ENCODE measurements around the gene HYCC1.

The HYCC1 gene

DNA sequence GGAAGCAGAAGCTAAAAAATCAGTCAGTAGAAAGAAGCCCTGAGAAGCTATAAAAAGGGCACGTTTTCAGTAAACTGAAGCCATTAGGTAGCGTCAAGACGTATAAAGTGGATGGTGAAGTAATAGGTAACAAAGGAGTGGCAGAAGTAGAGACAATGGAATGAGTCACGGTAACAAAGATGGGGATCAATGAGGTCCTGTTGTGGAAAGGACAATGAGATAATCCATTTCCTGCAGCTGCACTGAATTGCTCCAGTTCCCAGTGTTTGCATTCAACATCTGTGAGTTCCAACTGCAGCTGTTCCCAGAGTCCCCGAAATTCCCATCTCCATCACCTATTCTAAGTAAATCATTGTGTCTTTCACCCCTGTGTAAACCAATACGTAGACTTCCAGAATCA, 4.8 kb upstream of the HYCC1 start:
- DNase-seq (ENCODE audit: insufficient read length, low spot score) (no peak), FAIRE-seq (peak; percentile 53)

- FAIRE-seq, result peak; percentile 83
- DNase-seq (ENCODE audit: insufficient read length, low spot score), result no peak
These were observed 3.4 kb upstream of the HYCC1 start for GRCh38 chr7:23017309-23017708.

DNA sequence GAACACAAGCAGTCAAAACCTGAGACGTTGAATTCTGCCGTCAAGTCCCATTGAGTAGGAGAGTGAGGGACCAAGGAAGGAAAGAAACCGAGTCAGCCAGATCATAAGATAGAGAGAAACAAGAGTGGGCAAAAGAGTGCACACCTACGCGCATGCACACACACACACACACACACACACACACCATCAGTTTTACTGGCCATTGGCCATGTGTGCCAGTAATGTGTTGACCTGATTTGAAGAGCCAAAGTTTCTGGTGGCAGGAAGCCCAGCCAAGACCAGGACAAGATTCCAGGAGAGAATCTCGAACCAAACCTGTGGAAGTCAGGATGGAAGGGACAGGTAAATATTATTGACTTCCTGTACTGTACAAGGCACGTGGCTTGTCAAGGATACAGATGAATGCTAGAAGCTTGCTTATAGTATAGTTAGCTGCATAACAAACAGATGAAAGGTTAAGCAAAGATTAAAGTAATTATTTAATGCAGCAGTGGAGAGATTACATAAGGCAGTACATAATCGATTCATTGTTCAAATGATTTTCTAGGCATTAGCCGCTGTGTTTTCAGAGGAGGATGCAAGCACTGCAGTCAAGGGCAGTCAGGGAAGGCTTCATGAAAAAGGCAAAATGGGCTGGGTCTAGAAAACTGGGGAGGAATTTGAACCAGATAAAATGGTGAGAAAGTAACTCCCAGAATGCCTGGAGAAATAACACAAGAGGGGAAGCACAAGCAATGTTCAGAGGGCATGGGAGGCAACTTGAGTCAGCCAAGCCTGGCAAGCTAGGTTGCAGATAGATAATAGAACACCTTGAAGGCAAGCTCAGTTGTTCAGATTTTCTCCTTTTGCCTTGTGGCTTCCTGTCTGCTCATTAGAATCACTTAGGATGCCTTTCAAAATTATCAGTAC, 2.7 kb upstream of the HYCC1 start:
- DNase-seq (ENCODE audit: insufficient read length, low spot score), result no peak
- peak; percentile 56 for FAIRE-seq

DNA sequence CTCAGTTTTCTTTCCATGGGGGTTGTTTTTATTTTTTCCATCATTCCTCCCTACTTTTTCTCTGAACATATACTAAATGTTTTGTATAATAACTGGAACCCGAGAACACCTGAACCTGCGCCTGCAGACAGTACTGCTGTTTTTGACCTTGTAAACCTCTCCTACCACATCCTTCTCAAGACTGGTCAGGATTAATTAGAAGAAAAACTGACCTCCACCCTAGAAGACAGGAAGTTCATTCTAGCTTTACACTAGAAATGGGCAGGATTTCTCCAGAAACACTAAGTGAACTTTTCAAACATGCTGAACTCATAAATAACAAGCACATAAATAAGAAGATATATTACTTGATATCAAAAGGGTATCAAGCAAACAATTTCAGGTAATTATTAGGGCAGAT, 751 bp upstream of the HYCC1 start:
- FAIRE-seq, result peak; percentile 31
- DNase-seq (ENCODE audit: insufficient read length, low spot score), result no peak

- FAIRE-seq, result peak; percentile 86
- no peak for DNase-seq (ENCODE audit: insufficient read length, low spot score)
These were observed 819 bp downstream of the HYCC1 start for GRCh38 chr7:23012908-23013714.

DNA sequence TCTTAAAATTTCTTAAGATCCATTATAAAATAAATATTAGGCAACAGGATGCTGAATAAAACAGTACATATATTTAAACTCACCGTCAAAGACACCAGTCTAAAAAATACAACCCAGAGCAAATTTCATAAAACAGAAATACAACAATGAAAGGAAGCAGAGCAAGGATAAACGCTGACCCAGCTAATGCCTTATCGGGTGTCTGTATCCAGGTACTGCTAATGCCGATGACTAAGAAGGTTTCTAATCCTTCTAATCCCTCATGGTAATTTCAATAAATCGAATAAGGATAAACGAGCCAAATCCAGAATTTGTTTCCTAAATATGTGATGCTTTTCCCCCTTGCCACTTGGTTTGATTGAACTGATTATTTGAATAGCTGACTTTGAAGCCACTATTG, 1.7 kb downstream of the HYCC1 start:
- no peak for FAIRE-seq

GRCh38 chr7:23011222-23011924, 2.6 kb downstream of the HYCC1 start:
- DNase-seq (ENCODE audit: insufficient read length, low spot score), result no peak
- FAIRE-seq, result peak; percentile 62

More for the DNA sequence above, 1.7 kb downstream of the HYCC1 start:
- no peak for DNase-seq (ENCODE audit: insufficient read length, low spot score)

DNA sequence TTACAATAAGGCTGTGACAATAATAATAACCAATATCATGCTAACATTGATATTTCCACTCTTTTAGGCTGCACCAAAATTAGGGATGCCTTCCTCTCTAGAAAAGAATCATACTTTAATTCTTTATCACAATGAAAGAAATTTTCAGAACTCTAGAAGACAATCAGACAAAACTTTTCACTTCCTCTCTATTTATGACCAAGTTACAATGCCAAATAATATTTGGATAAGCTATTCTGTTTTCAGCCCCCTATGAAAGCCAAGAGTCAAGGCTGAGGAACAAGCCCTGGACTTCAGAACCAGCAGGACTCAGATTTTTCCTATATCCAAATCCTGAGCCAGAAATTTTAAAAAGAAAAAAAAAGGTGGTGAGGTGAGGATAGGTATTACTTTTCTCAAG, 4.6 kb downstream of the HYCC1 start:
- DNase-seq (ENCODE audit: insufficient read length, low spot score) (no peak), FAIRE-seq (no peak)

DNA sequence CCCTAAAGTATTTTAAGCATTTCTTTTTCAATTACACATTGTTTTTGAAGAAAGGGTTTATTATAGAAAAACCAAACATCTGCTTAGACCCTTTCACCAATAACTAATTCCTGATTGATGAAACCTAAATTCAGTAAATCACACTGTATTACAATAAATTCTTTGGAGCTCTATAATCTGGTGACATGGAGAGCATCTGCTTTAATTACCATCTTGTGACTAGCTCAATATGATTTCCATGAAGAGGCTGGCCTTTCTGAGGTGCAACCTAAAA, 9.7 kb downstream of the HYCC1 start:
- DNase-seq (ENCODE audit: insufficient read length, low spot score) (no peak), FAIRE-seq (no peak)

- peak; percentile 37 for FAIRE-seq
- DNase-seq (ENCODE audit: insufficient read length, low spot score), result no peak
These were observed 10.3 kb downstream of the HYCC1 start for GRCh38 chr7:23003505-23004246.

DNA sequence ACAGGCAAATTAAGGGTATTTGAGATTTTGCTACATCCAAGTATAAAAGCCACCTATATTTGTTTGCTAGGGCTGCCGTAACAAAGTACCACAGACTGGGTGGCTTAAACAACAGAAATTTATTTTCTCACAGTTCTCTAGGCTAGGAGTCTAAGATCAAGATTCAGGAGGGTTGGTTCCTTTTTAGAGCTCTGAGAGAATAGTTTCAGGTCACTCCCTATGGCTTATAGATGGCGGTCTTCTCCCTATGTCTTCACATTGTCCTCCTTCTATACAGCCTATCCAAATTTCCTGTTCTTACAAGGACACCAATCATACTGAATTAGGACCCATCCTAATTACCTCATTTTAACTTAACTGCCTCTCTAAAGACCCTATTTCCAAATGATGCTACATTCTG, 11.2 kb downstream of the HYCC1 start:
- FAIRE-seq, result peak; percentile 11
- DNase-seq (ENCODE audit: insufficient read length, low spot score), result no peak

GRCh38 chr7:23001610-23002009, 12.3 kb downstream of the HYCC1 start:
- DNase-seq (ENCODE audit: insufficient read length, low spot score) (no peak), FAIRE-seq (peak; percentile 74)

DNA sequence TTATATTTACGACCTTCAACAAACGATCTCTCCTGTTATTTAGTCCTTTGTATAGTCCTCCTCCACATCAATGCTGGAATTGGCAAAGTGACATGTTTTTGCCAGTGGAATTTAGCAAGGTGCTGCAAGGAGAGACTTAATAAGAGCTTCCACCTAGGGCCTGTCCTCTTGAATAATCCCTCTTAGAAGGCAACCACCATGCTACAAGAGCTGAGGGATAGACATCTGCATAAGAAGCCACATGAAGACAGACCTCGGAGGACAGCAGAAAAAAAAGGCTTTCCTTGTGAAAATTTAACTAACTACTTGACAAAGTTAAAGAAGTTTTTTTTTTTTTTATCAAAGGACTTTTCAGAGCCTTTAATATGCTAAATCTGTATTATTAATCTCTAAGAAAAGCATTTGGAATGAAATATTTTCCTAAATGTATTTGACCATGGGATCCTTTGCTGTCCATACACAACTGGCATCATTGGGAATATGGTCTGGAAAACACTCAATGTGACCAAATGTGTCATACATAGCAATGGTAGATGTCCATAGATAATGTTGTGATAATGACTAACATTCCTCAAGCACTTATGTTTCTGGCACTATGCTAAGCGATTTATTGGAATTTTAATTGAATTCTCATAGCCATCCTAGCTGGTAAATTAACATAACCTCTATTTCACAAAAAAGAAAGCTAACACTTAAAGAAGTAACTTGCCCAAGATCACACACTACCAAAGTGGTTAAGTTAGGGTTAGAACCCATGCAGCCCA, 13.2 kb downstream of the HYCC1 start:
- no peak for DNase-seq (ENCODE audit: insufficient read length, low spot score)

DNA sequence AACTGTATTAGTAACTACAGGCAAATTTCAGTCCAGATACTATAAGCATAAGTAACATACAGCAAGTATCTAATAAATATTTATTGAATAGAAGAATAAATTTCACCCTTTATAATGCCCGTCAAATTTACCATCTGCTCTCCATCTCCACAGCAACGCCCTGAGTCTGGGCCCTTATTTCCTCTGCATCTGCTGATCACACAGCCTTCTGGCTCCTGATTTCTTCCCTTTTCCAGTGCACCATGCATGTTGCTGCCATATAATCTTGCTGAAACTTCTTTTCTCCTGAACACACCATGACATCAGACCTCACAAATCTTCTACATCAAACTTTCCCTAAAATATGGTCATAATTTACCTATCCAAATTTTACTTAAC, 15.4 kb downstream of the HYCC1 start:
- DNase-seq (ENCODE audit: insufficient read length, low spot score), result no peak
- FAIRE-seq, result peak; percentile 33

More for the DNA sequence above, 13.2 kb downstream of the HYCC1 start:
- peak; percentile 87 for FAIRE-seq

GRCh38 chr7:22997871-22998518, 15.9 kb downstream of the HYCC1 start:
- FAIRE-seq (peak; percentile 76), DNase-seq (ENCODE audit: insufficient read length, low spot score) (no peak)

- FAIRE-seq (peak; percentile 49), DNase-seq (ENCODE audit: insufficient read length, low spot score) (no peak)
These were observed 17.5 kb downstream of the HYCC1 start for GRCh38 chr7:22996470-22996869.

DNA sequence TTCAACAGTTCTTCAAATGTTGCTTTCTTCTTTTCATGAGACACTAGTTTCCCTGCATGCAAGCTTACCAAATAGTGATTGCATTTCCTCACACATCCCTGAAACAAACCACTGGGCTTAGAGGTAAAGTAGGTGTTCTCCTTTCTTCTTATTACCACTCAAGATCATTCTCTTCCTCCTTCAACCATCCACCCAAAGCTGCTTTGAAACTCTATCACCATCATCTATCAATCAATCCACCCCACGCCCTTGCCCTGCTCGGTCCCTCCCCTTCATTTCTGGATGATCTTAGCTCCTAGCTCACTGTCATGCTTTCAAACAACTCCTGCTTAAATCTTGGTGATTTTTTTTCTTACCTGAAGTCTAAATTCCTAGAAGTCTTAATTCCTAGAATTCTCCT, 18.9 kb downstream of the HYCC1 start:
- DNase-seq (ENCODE audit: insufficient read length, low spot score) (no peak), FAIRE-seq (no peak)

DNA sequence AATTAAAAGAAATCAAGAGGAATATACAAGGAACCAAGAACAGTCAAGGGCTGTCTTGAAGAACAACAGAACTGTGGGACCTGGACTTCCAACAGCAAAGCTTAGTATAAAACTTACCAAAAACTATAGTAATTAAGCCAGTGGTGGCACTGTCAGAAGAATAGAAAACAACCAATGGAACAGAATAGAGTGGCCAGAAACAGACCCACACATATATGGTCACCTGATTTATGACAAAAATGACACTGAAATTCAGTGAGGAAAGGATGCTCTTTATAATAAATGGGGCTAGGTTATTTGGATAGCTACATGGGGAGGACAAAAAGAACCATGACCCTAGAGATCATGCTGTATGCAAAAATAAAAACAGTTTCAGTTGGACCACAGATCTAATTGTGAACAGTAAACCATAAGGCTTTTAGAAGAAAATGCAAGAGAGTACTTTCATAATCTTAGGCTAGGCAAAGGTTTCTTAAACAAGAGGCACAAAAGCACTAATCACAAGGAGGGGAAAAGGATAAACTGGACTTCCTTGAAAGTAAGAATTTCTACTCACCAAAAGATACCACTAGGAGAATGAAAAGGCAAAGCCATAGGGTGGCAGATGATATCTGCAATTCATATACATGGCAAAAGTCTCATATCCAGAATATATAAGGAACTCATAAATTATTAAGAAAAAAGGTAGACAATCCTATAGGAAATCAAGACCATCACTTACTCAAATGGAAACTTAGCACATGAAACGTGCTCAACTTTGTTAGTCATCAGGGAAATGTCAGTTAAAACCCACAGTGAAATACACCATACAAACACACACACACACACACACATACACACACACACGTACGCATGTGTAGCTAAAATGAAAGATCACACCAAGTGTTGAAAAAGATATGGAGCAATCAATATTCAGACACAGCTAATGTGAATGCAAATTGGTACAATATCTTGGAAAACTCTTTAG, 20.8 kb downstream of the HYCC1 start:
- FAIRE-seq (peak; percentile 99), DNase-seq (ENCODE audit: insufficient read length, low spot score) (no peak)
